Endodermal cell (in vitro differentiated cells): Measurements from ENCODE around the gene PPP2R2B. TPM values are rescaled to one million over a fixed set of nuclear protein-coding genes. Genes with fewer than 3 reads are reported as not detected.

Experiments
- DNase-seq: peaks from one replicate; pipeline ENCODE4 v3.0.0-alpha.2; 2017
- H3K27ac ChIP-seq: 2 replicates; pipeline ENCODE4 v1.5.1; 2013; ENCODE audit warnings: mild to moderate bottlenecking, low read depth, low read length, moderate library complexity
- H3K27me3 ChIP-seq: 2 replicates; pipeline ENCODE4 v1.6.1; 2013; ENCODE audit warnings: mild to moderate bottlenecking, low read length, moderate library complexity; ENCODE audit not compliant: insufficient read depth, control insufficient read depth, poor library complexity, severe bottlenecking
- H3K36me3 ChIP-seq: 2 replicates; pipeline ENCODE4 v1.7.0; 2013; ENCODE audit warnings: mild to moderate bottlenecking, low read length, moderate library complexity; ENCODE audit not compliant: control insufficient read depth, insufficient read depth
- H3K4me1 ChIP-seq: one replicate; pipeline ENCODE4 v1.7.0; 2013; ENCODE audit warnings: low read length; ENCODE audit not compliant: control insufficient read depth, insufficient read depth
- H3K4me3 ChIP-seq: 2 replicates; pipeline ENCODE4 v1.5.1; 2013; ENCODE audit warnings: mild to moderate bottlenecking, low read length, moderate library complexity
- H3K9ac ChIP-seq: 2 replicates; pipeline ENCODE4 v1.6.1; 2013; ENCODE audit warnings: mild to moderate bottlenecking, low read length, moderate library complexity; ENCODE audit not compliant: poor library complexity, severe bottlenecking; ENCODE audit errors: extremely low read depth
- H3K9me3 ChIP-seq: 2 replicates; pipeline ENCODE4 v1.6.1; 2013; ENCODE audit warnings: mild to moderate bottlenecking, low read length, moderate library complexity; ENCODE audit not compliant: control insufficient read depth
- H3K27ac Mint-ChIP-seq: 2 replicates; pipeline ENCODE4 v1.8.0; 2020; ENCODE audit warnings: mixed read lengths
- H3K27me3 Mint-ChIP-seq: 2 replicates; pipeline ENCODE4 v1.8.0; 2021; ENCODE audit warnings: mild to moderate bottlenecking, mixed read lengths; ENCODE audit not compliant: insufficient read depth
- H3K36me3 Mint-ChIP-seq: 2 replicates; pipeline ENCODE4 v1.8.0; 2020; ENCODE audit warnings: low read depth, mixed read lengths
- H3K4me1 Mint-ChIP-seq: 2 replicates; pipeline ENCODE4 v1.8.0; 2020; ENCODE audit warnings: mixed read lengths
- H3K4me3 Mint-ChIP-seq: 2 replicates; pipeline ENCODE4 v1.8.0; 2020; ENCODE audit warnings: mild to moderate bottlenecking, moderate library complexity, mixed read lengths
- H3K9me3 Mint-ChIP-seq: 2 replicates; pipeline ENCODE4 v1.8.0; 2020; ENCODE audit warnings: mild to moderate bottlenecking, mixed read lengths
- WGBS, 2 experiments: methylation state at CpG; one replicate each; pipeline versions ENCODE4 v1.1.5 to v1.1.7; 2013; ENCODE audit warnings: missing lambda C conversion rate in 2 of 2, mixed read lengths in 1 of 2; ENCODE audit not compliant: insufficient coverage in 1 of 2, insufficient read length in 1 of 2; 5-methylcytosine and 5-hydroxymethylcytosine counted together
- total RNA-seq, 2 donors: library from RNA; stranded (reverse); fragmentation: NEBNext Ultra II Directional in 1 of 2; extraction: Animal tissue kit (Norgen Biotek cat#: 25700) in 1 of 2; gene quantifications; 2 replicates in 1 of 2; 3 replicates in 1 of 2; pipeline ENCODE4 v1.2.1, GENCODE V29; 2021
- TF ChIP-seq, protein P1 (sequence below): fragments of 200-600 bp; sonication (generic); conservative IDR thresholded peaks from 2 replicates; pipeline ENCODE4 v1.5.0; 2021; ENCODE audit warnings: antibody characterized with exemption, mild to moderate bottlenecking

PPP2R2B gene
- total RNA-seq, 2 donors from 2014 or later, result 3.3 to 8.0 TPM

DNA sequence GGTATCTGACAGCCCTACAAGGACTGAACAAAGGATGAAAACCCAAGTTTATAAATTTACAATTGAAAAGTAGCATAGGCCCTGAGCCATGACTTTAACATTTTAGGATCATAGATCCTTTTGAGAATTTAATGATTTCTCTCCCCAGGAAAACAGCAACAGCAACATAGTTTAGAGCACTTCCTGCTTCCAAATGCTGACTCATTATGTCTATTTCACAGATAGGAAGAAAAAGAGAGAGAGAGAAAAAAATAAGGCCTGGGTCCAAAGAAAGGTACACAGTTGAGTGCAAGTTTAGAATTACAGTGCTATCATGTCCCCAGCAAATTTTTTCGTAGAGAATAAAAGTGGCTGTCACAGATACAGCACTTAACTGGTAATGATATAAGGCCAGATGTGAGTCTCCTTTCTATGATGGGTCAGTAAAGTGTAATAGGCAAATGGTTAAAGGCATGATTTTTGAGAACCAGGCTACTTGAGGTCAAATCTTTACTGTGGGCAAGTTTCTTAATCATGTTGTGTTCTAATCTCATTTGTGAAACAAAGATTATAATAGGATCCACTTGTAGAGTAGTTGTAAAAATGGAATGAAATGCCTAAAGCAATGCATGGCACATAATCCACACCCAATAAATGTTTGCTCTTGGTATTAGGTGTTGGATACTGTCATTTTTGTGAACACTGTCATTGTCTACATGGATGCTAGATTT lies 12.3 kb upstream of the PPP2R2B start:
- H3K27me3 ChIP-seq, result no peaks in the 10 kb centered on the region
- Mint-ChIP-seq H3K36me3 (no peaks in the 10 kb centered on the region), H3K4me3 (no peak overlapping the region), H3K27me3 (no peaks in the 10 kb centered on the region), H3K9me3 (no peaks in the 10 kb centered on the region), H3K4me1 (peaks cover 10% of the 10 kb centered on the region), H3K27ac (no peak overlapping the region)
- TF ChIP-seq, protein P1, sequence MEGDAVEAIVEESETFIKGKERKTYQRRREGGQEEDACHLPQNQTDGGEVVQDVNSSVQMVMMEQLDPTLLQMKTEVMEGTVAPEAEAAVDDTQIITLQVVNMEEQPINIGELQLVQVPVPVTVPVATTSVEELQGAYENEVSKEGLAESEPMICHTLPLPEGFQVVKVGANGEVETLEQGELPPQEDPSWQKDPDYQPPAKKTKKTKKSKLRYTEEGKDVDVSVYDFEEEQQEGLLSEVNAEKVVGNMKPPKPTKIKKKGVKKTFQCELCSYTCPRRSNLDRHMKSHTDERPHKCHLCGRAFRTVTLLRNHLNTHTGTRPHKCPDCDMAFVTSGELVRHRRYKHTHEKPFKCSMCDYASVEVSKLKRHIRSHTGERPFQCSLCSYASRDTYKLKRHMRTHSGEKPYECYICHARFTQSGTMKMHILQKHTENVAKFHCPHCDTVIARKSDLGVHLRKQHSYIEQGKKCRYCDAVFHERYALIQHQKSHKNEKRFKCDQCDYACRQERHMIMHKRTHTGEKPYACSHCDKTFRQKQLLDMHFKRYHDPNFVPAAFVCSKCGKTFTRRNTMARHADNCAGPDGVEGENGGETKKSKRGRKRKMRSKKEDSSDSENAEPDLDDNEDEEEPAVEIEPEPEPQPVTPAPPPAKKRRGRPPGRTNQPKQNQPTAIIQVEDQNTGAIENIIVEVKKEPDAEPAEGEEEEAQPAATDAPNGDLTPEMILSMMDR, result no peak
- 73 to 78% methylated on average over 1 of the region's 1 CpG for WGBS, 2 experiments
- H3K4me1 ChIP-seq, result no peaks in the 10 kb centered on the region
- H3K9ac ChIP-seq, result no peak overlapping the region
- no peak overlapping the region for H3K27ac ChIP-seq
- DNase-seq, result no peak
- no peaks in the 10 kb centered on the region for H3K36me3 ChIP-seq
- no peak overlapping the region for H3K4me3 ChIP-seq
- no peaks in the 10 kb centered on the region for H3K9me3 ChIP-seq

- peaks cover 10% of the 10 kb centered on the region for H3K4me1 Mint-ChIP-seq
- no peaks in the 10 kb centered on the region for H3K36me3 Mint-ChIP-seq
- H3K4me3 ChIP-seq, result no peak overlapping the region
- H3K9ac ChIP-seq, result no peak overlapping the region
- no peaks in the 10 kb centered on the region for H3K4me1 ChIP-seq
- 86% methylated on average over 2 of the region's 2 CpGs; no CpG with 5 or more reads in 1 of the 2 experiments for WGBS, 2 experiments
- no peak overlapping the region for H3K27ac Mint-ChIP-seq
- H3K27ac ChIP-seq, result no peak overlapping the region
- no peak for DNase-seq
- no peaks in the 10 kb centered on the region for H3K36me3 ChIP-seq
- no peak overlapping the region for H3K4me3 Mint-ChIP-seq
- H3K27me3 Mint-ChIP-seq, result no peaks in the 10 kb centered on the region
- H3K9me3 Mint-ChIP-seq, result no peaks in the 10 kb centered on the region
- TF ChIP-seq, protein P1, result no peak
- H3K9me3 ChIP-seq, result no peaks in the 10 kb centered on the region
- H3K27me3 ChIP-seq, result no peaks in the 10 kb centered on the region
Measured at GRCh38 chr5:146890066-146890465, 11.5 kb upstream of the PPP2R2B start.

DNA sequence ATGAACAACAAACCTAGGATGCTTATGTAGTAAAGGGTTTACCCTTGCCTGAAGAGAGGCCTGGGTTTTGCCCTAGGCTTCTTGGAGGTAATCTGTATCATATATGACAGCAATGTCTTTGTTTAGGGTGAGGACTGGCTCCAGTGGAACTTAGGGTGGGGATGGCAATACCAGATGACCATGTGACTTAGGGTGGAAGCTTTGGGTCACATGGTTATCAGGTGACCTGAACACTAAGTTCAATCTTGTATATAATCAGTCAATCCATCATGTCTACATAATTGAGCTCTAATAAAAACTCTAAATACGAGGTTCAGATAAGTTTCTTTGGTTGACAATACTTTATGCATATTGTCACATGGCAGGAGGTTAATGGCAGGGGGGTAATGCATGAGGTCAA lies 10.6 kb upstream of the PPP2R2B start:
- Histone ChIP-seq H3K4me1 (no peaks in the 10 kb centered on the region), H3K4me3 (no peak overlapping the region), H3K27ac (no peak overlapping the region), H3K27me3 (no peaks in the 10 kb centered on the region), H3K9me3 (no peaks in the 10 kb centered on the region), H3K9ac (no peak overlapping the region), H3K36me3 (no peaks in the 10 kb centered on the region)
- DNase-seq, result no peak
- Mint-ChIP-seq H3K9me3 (no peaks in the 10 kb centered on the region), H3K27ac (no peak overlapping the region), H3K4me3 (no peak overlapping the region), H3K27me3 (no peaks in the 10 kb centered on the region), H3K36me3 (no peaks in the 10 kb centered on the region), H3K4me1 (peaks cover 10% of the 10 kb centered on the region)
- WGBS, 2 experiments, result 90% methylated on average over 1 of the region's 1 CpG; no CpG with 5 or more reads in 1 of the 2 experiments
- TF ChIP-seq, protein P1, result no peak
